Lower leg skin (tissue), 3 donors: ENCODE results near the gene MASTL.

Experiments used
- POLR2A ChIP-seq, 2 donors: fragments of 450-650 bp; IDR thresholded peaks; one replicate each; pipeline ENCODE4 v1.6.1; 2016 to 2017; ENCODE audit warnings: antibody characterized with exemption in 2 of 2, mild to moderate bottlenecking in 1 of 2, moderate library complexity in 1 of 2
- TF ChIP-seq, protein P1 (sequence below), 3 donors: fragments of 450-650 bp; IDR thresholded peaks; one replicate each; pipeline ENCODE4 v1.5.1; 2016; ENCODE audit warnings: antibody characterized with exemption in 3 of 3, mild to moderate bottlenecking in 3 of 3, moderate library complexity in 2 of 3

DNA sequence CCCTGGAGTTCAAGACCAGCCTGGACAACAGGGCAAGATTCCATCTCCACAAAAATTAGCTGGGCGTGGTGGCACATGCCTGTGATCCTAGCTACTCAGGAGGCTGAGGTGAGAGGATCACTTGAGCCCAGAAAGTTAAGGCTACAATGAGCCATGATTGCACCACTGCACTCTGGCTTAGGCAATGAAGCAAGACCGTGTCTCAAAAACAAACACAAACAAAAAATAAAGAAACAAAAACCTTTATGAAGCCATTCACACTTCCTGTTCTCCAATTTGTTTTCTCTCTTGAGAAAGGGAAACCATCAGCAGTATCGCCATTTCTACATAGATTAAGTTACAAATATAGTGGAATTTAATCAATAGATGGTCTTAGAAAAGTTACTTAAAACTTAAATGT is 20.8 kb upstream of the MASTL start:
- TF ChIP-seq, protein P1, sequence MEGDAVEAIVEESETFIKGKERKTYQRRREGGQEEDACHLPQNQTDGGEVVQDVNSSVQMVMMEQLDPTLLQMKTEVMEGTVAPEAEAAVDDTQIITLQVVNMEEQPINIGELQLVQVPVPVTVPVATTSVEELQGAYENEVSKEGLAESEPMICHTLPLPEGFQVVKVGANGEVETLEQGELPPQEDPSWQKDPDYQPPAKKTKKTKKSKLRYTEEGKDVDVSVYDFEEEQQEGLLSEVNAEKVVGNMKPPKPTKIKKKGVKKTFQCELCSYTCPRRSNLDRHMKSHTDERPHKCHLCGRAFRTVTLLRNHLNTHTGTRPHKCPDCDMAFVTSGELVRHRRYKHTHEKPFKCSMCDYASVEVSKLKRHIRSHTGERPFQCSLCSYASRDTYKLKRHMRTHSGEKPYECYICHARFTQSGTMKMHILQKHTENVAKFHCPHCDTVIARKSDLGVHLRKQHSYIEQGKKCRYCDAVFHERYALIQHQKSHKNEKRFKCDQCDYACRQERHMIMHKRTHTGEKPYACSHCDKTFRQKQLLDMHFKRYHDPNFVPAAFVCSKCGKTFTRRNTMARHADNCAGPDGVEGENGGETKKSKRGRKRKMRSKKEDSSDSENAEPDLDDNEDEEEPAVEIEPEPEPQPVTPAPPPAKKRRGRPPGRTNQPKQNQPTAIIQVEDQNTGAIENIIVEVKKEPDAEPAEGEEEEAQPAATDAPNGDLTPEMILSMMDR (IDR thresholded peaks at IDR 0.05), result no peak
- TF ChIP-seq POLR2A (IDR thresholded peaks at IDR 0.05), result no peak
